H9 (cell line): ENCODE measurements around the gene PKIB. TPM values are rescaled to one million over a fixed set of nuclear protein-coding genes. Genes with fewer than 3 reads are reported as not detected.

Experiments
- DNase-seq: peaks from one replicate; pipeline ENCODE4 v3.0.0-alpha.2; 2017
- H2AFZ ChIP-seq: one replicate; pipeline ENCODE4 v1.6.1; 2013; ENCODE audit warnings: mild to moderate bottlenecking, low read length, control low read depth, moderate library complexity
- H2AK5ac ChIP-seq: 2 replicates; pipeline ENCODE4 v1.6.1; 2013; ENCODE audit warnings: low read length, control low read depth, mixed read lengths; ENCODE audit not compliant: insufficient read length
- H2BK120ac ChIP-seq: one replicate; pipeline ENCODE4 v1.6.1; 2013; ENCODE audit warnings: low read depth, mild to moderate bottlenecking, low read length, control low read depth, inconsistent platforms; ENCODE audit not compliant: poor library complexity, severe bottlenecking
- H2BK12ac ChIP-seq: 2 replicates; pipeline ENCODE4 v1.6.1; 2013; ENCODE audit warnings: low read length, control low read depth, mixed read lengths, low read depth; ENCODE audit not compliant: insufficient read length
- H2BK15ac ChIP-seq: 2 replicates; pipeline ENCODE4 v1.6.1; 2013; ENCODE audit warnings: low read depth, low read length, control low read depth
- H2BK20ac ChIP-seq: one replicate; pipeline ENCODE4 v1.6.1; 2013; ENCODE audit warnings: low read depth, mild to moderate bottlenecking, low read length, control low read depth, inconsistent platforms; ENCODE audit not compliant: poor library complexity, severe bottlenecking
- H2BK5ac ChIP-seq: 2 replicates; pipeline ENCODE4 v1.6.1; 2013; ENCODE audit warnings: low read length, control low read depth, mixed read lengths; ENCODE audit not compliant: insufficient read length
- H3K14ac ChIP-seq: 2 replicates; pipeline ENCODE4 v1.6.1; 2013; ENCODE audit warnings: low read length, control low read depth; ENCODE audit not compliant: insufficient read depth
- H3K18ac ChIP-seq: 2 replicates; pipeline ENCODE4 v1.6.1; 2013; ENCODE audit warnings: low read depth, mild to moderate bottlenecking, mixed read lengths, low read length, control low read depth; ENCODE audit not compliant: insufficient read length
- H3K23ac ChIP-seq: 2 replicates; pipeline ENCODE4 v1.6.1; 2013; ENCODE audit warnings: low read length, control low read depth, mixed read lengths, low read depth; ENCODE audit not compliant: insufficient read length
- H3K23me2 ChIP-seq: 2 replicates; pipeline ENCODE4 v1.6.1; 2013; ENCODE audit warnings: low read depth, mild to moderate bottlenecking, mixed read lengths, low read length, control low read depth; ENCODE audit not compliant: insufficient read length, poor library complexity, severe bottlenecking
- H3K27ac ChIP-seq: 2 replicates; pipeline ENCODE4 v1.5.1; 2013; ENCODE audit warnings: low read length, control low read depth, mixed read lengths, low read depth; ENCODE audit not compliant: insufficient read length
- H3K27me3 ChIP-seq: 2 replicates; pipeline ENCODE4 v1.6.1; 2013; ENCODE audit warnings: low read length, control low read depth, inconsistent platforms; ENCODE audit not compliant: insufficient read depth
- H3K4ac ChIP-seq: 2 replicates; pipeline ENCODE4 v1.6.1; 2013; ENCODE audit warnings: low read depth, mild to moderate bottlenecking, control low read depth, inconsistent platforms, low read length, moderate library complexity
- H3K4me1 ChIP-seq: 2 replicates; pipeline ENCODE4 v1.6.1; 2013; ENCODE audit warnings: low read length, control low read depth, inconsistent platforms; ENCODE audit not compliant: insufficient read depth
- H3K4me2 ChIP-seq: 2 replicates; pipeline ENCODE4 v1.6.1; 2013; ENCODE audit warnings: low read length, control low read depth, mixed read lengths; ENCODE audit not compliant: insufficient read length, insufficient read depth
- H3K56ac ChIP-seq: 2 replicates; pipeline ENCODE4 v1.6.1; 2013; ENCODE audit warnings: low read depth, mild to moderate bottlenecking, mixed read lengths, low read length, control low read depth; ENCODE audit not compliant: insufficient read length
- H3K79me1 ChIP-seq: 2 replicates; pipeline ENCODE4 v1.6.1; 2013; ENCODE audit warnings: low read depth, mild to moderate bottlenecking, moderate library complexity, low read length, control low read depth, inconsistent platforms; ENCODE audit not compliant: insufficient read depth, poor library complexity, severe bottlenecking
- H3K79me2 ChIP-seq: 2 replicates; pipeline ENCODE4 v1.6.1; 2013; ENCODE audit warnings: low read length, control low read depth, inconsistent platforms; ENCODE audit not compliant: insufficient read depth
- H3K9ac ChIP-seq: 2 replicates; pipeline ENCODE4 v1.6.1; 2013; ENCODE audit warnings: low read length, control low read depth, mixed read lengths; ENCODE audit not compliant: insufficient read length; ENCODE audit errors: extremely low read depth
- H3K9me3 ChIP-seq: one replicate; pipeline ENCODE4 v1.6.1; 2013; ENCODE audit warnings: low read depth, low read length, inconsistent platforms; ENCODE audit not compliant: control insufficient read depth
- H3T11ph ChIP-seq: one replicate; pipeline ENCODE4 v1.6.1; 2013; ENCODE audit warnings: mild to moderate bottlenecking, low read length, control low read depth, inconsistent platforms
- H4K20me1 ChIP-seq: one replicate; pipeline ENCODE4 v1.6.1; 2013; ENCODE audit not compliant: control insufficient read depth, insufficient read length, insufficient read depth
- H4K5ac ChIP-seq: 2 replicates; pipeline ENCODE4 v1.6.1; 2013; ENCODE audit warnings: low read depth, mild to moderate bottlenecking, mixed read lengths, low read length, control low read depth; ENCODE audit not compliant: insufficient read length
- H4K8ac ChIP-seq: replicated peaks from 2 replicates; pipeline ENCODE4 v1.6.1; 2013; ENCODE audit warnings: low read length, control low read depth, mixed read lengths, low read depth; ENCODE audit not compliant: insufficient read length
- H4K91ac ChIP-seq: 2 replicates; pipeline ENCODE4 v1.6.1; 2013; ENCODE audit warnings: low read depth, mild to moderate bottlenecking, moderate library complexity, mixed read lengths, low read length, control low read depth; ENCODE audit not compliant: insufficient read length
- H3K27ac Mint-ChIP-seq, 3 experiments: 2 replicates in 2 of 3; 3 replicates in 1 of 3; pipeline ENCODE4 v1.8.0; 2020 to 2021; ENCODE audit warnings: mixed read lengths in 3 of 3, mild to moderate bottlenecking in 1 of 3, moderate library complexity in 1 of 3
- H3K27me3 Mint-ChIP-seq: 2 replicates; pipeline ENCODE4 v1.8.0; 2021; ENCODE audit warnings: low read depth, mild to moderate bottlenecking, moderate library complexity, mixed read lengths
- H3K36me3 Mint-ChIP-seq, 3 experiments: 2 replicates in 2 of 3; 3 replicates in 1 of 3; pipeline ENCODE4 v1.8.0; 2020 to 2021; ENCODE audit warnings: low read depth in 3 of 3, mixed read lengths in 3 of 3; ENCODE audit not compliant: insufficient read depth in 1 of 3
- H3K4me1 Mint-ChIP-seq, 2 experiments: 2 replicates each; pipeline ENCODE4 v1.8.0; 2020; ENCODE audit warnings: mixed read lengths in 2 of 2
- H3K4me3 Mint-ChIP-seq, 2 experiments: 2 replicates in 1 of 2; 3 replicates in 1 of 2; pipeline ENCODE4 v1.8.0; 2020 to 2021; ENCODE audit warnings: mild to moderate bottlenecking in 2 of 2, mixed read lengths in 2 of 2, moderate library complexity in 1 of 2
- H3K9me3 Mint-ChIP-seq, 2 experiments: 2 replicates in 1 of 2; 3 replicates in 1 of 2; pipeline ENCODE4 v1.8.0; 2020; ENCODE audit warnings: mild to moderate bottlenecking in 2 of 2, mixed read lengths in 2 of 2, moderate library complexity in 1 of 2
- WGBS: extraction: QIAGEN DNeasy Blood & Tissue Kit; methylation state at CpG from one replicate; pipeline ENCODE4 v1.1.7; 2013; ENCODE audit warnings: missing lambda C conversion rate, low lambda C conversion rate, mixed read lengths; ENCODE audit not compliant: insufficient read length; ENCODE audit errors: extremely low coverage; 5-methylcytosine and 5-hydroxymethylcytosine counted together
- total RNA-seq: library from RNA; stranded (reverse); gene quantifications from 2 replicates; pipeline ENCODE4 v1.2.1, GENCODE V29; 2021
- TF ChIP-seq, protein P1 (sequence below): fragments of 200-600 bp; sonication (generic); conservative IDR thresholded peaks from 3 replicates; pipeline ENCODE4 v1.8.0; 2021; ENCODE audit warnings: antibody characterized with exemption, mild to moderate bottlenecking

PKIB gene
- total RNA-seq, 1 experiment from 2014 or later: 46.5 TPM

DNA sequence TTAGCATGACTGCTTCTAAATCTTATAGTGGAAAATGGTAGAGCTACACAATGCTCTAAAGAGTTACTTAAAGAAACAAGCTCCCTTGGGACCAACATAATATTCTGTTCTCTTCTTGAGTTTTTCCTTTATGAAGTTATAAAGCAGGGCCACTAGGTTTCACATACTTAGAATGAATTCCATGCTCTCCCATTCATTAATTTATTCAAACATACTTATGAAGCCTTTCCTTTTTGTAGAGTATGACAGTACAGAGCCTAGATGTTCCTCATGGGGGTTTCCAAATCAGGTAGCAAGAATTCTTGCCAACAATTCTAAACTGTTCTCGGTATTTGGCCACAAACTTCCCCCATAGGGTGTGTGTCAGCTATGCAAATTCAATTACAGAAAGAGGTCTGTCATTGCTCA is 148.7 kb downstream of the PKIB start:
- Mint-ChIP-seq H3K36me3 (peaks cover 0 to 1% (median 0%) of the 10 kb centered on the region in 3 experiments; a peak in 1 of 7 replicates), H3K27ac (no peak overlapping the region), H3K4me3 (no peak overlapping the region), H3K4me1 (peaks cover 9 to 19% of the 10 kb centered on the region in 2 experiments), H3K9me3 (peaks cover 0 to 3% of the 10 kb centered on the region in 2 experiments; a peak in 1 of 5 replicates), H3K27me3 (peaks cover 15% of the 10 kb centered on the region)
- no peaks in the 10 kb centered on the region for H3K79me1 ChIP-seq
- H3K9ac ChIP-seq: no peak overlapping the region
- DNase-seq: no peak
- H3K4me1 ChIP-seq: no peaks in the 10 kb centered on the region; the same call in 1 of the 2 replicates
- H2AK5ac ChIP-seq: no peak overlapping the region
- H3K23me2 ChIP-seq: no peaks in the 10 kb centered on the region
- H3K27ac ChIP-seq: no peak overlapping the region
- H2BK120ac ChIP-seq: no peak overlapping the region
- TF ChIP-seq, protein P1, sequence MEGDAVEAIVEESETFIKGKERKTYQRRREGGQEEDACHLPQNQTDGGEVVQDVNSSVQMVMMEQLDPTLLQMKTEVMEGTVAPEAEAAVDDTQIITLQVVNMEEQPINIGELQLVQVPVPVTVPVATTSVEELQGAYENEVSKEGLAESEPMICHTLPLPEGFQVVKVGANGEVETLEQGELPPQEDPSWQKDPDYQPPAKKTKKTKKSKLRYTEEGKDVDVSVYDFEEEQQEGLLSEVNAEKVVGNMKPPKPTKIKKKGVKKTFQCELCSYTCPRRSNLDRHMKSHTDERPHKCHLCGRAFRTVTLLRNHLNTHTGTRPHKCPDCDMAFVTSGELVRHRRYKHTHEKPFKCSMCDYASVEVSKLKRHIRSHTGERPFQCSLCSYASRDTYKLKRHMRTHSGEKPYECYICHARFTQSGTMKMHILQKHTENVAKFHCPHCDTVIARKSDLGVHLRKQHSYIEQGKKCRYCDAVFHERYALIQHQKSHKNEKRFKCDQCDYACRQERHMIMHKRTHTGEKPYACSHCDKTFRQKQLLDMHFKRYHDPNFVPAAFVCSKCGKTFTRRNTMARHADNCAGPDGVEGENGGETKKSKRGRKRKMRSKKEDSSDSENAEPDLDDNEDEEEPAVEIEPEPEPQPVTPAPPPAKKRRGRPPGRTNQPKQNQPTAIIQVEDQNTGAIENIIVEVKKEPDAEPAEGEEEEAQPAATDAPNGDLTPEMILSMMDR: no peak
- H2AFZ ChIP-seq: no peak overlapping the region
- no peak overlapping the region for H4K5ac ChIP-seq
- no peak overlapping the region for H2BK15ac ChIP-seq
- no peak overlapping the region for H2BK20ac ChIP-seq
- no peak overlapping the region for H3K18ac ChIP-seq
- no CpG with 5 or more reads among the region's 1 CpG for WGBS
- H3K23ac ChIP-seq: no peak overlapping the region
- no peaks in the 10 kb centered on the region for H4K20me1 ChIP-seq
- H3K4ac ChIP-seq: no peak overlapping the region
- H4K8ac ChIP-seq: no peak overlapping the region
- no peak overlapping the region for H3K56ac ChIP-seq
- H3K14ac ChIP-seq: no peak overlapping the region
- H3K9me3 ChIP-seq: no peaks in the 10 kb centered on the region
- H3K27me3 ChIP-seq: peaks cover 3% of the 10 kb centered on the region; the same call in 1 of the 2 replicates
- H3T11ph ChIP-seq: no peak overlapping the region
- no peak overlapping the region for H3K4me2 ChIP-seq
- H4K91ac ChIP-seq: no peak overlapping the region
- H3K79me2 ChIP-seq: no peaks in the 10 kb centered on the region
- H2BK12ac ChIP-seq: no peak overlapping the region
- no peak overlapping the region for H2BK5ac ChIP-seq
